ENCODE data around the gene HBZ.

Gene HBZ

GRCh38 chr16:152141-153128 lies at the start of gene HBZ:
TSS of gene HBZ (plus strand) at chr16:152644. CDS start at chr16:152910, 266 bp downstream.
- DNase-seq = no peak
- no peak for TF ChIP-seq CTCF (IDR thresholded peaks at IDR 0.05)
- Histone ChIP-seq H3K36me3 (no peaks in the 10 kb centered on the region), H3K27me3 (peaks cover 0 to 55% of the 10 kb centered on the region in 2 donors), H3K4me3 (no peak within 1 kb of the TSS), H3K27ac (no peak within 1 kb of the TSS), H3K4me1 (peaks cover 0 to 10% (median 9%) of the 10 kb centered on the region in 4 donors), H3K9me3 (no peaks in the 10 kb centered on the region)
- intact Hi-C loops (cut with DNase I; ENCODE audit: low total_unique reads) = no loop called here

- no peaks in the 10 kb centered on the region for H3K9me3 ChIP-seq
- no peak for DNase-seq
- peaks cover 0 to 70% (median 43%) of the 10 kb centered on the region in 4 donors for H3K4me1 ChIP-seq
- intact Hi-C loops (cut with DNase I; ENCODE audit: low total_unique reads) = no loop called here
- no peak overlapping the region for H3K4me3 ChIP-seq
- TF ChIP-seq CTCF (IDR thresholded peaks at IDR 0.05) = no peak
- peak overlapping the region; percentile 90 to 93 for H3K27ac ChIP-seq
- H3K27me3 ChIP-seq = no peaks in the 10 kb centered on the region
- H3K36me3 ChIP-seq = peaks cover 0 to 12% (median 6%) of the 10 kb centered on the region in 3 donors
Observed at GRCh38 chr16:104355-104754, 48.1 kb upstream of the HBZ start.

- intact Hi-C loops (cut with DNase I; ENCODE audit: low total_unique reads) = no loop called here
Observed at GRCh38 chr16:104928-105327, 47.5 kb upstream of the HBZ start.

GRCh38 chr16:105521-105920 lies 46.9 kb upstream of the HBZ start:
- Histone ChIP-seq H3K27me3 (no peaks in the 10 kb centered on the region), H3K4me3 (no peak overlapping the region), H3K9me3 (no peaks in the 10 kb centered on the region), H3K27ac (peak overlapping the region; percentile 90 to 93), H3K36me3 (peaks cover 0 to 24% (median 12%) of the 10 kb centered on the region in 3 donors), H3K4me1 (peaks cover 0 to 58% (median 35%) of the 10 kb centered on the region in 4 donors)
- intact Hi-C loops (cut with DNase I; ENCODE audit: low total_unique reads) = no loop called here
- TF ChIP-seq CTCF (IDR thresholded peaks at IDR 0.05) = no peak
- no peak for DNase-seq

More at GRCh38 chr16:104928-105327, 47.5 kb upstream of the HBZ start:
- DNase-seq = no peak
- Histone ChIP-seq H3K36me3 (peaks cover 0 to 18% (median 12%) of the 10 kb centered on the region in 3 donors), H3K9me3 (no peaks in the 10 kb centered on the region), H3K27ac (peak overlapping the region; percentile 90 to 93), H3K4me3 (no peak overlapping the region), H3K4me1 (peaks cover 0 to 64% (median 40%) of the 10 kb centered on the region in 4 donors), H3K27me3 (no peaks in the 10 kb centered on the region)
- no peak for TF ChIP-seq CTCF (IDR thresholded peaks at IDR 0.05)

- intact Hi-C loops (cut with DNase I; ENCODE audit: low total_unique reads) = loop anchor here (2.0 kb wide), 1 partner anchor 74 kb away; the partner anchor contains the start of gene HBQ1
Observed at GRCh38 chr16:106623-107324, 45.7 kb upstream of the HBZ start.

More at GRCh38 chr16:106623-107324, 45.7 kb upstream of the HBZ start:
- H3K36me3 ChIP-seq = peaks cover 0 to 33% (median 18%) of the 10 kb centered on the region in 3 donors
- no peaks in the 10 kb centered on the region for H3K9me3 ChIP-seq
- DNase-seq = peak; percentile 59 to 76
- H3K4me3 ChIP-seq = no peak overlapping the region
- H3K4me1 ChIP-seq = peaks cover 0 to 46% (median 24%) of the 10 kb centered on the region in 4 donors
- H3K27ac ChIP-seq = peak overlapping the region; percentile 67 to 93
- peak; percentile 83 to 87 for TF ChIP-seq CTCF (IDR thresholded peaks at IDR 0.05)
- no peaks in the 10 kb centered on the region for H3K27me3 ChIP-seq
